ENCODE measurements around the gene CLDN19. TPM values are rescaled to one million over a fixed set of nuclear protein-coding genes. Genes with fewer than 3 reads are reported as not detected.

CLDN19 gene
- total RNA-seq, 4 donors from 2014 or later, result 0.28 TPM; not detected in 3

GRCh38 chr1:42740851-42741580 is 980 bp upstream of the CLDN19 start:
- no peak overlapping the region for H3K4me3 ChIP-seq
- TF ChIP-seq, protein P1, sequence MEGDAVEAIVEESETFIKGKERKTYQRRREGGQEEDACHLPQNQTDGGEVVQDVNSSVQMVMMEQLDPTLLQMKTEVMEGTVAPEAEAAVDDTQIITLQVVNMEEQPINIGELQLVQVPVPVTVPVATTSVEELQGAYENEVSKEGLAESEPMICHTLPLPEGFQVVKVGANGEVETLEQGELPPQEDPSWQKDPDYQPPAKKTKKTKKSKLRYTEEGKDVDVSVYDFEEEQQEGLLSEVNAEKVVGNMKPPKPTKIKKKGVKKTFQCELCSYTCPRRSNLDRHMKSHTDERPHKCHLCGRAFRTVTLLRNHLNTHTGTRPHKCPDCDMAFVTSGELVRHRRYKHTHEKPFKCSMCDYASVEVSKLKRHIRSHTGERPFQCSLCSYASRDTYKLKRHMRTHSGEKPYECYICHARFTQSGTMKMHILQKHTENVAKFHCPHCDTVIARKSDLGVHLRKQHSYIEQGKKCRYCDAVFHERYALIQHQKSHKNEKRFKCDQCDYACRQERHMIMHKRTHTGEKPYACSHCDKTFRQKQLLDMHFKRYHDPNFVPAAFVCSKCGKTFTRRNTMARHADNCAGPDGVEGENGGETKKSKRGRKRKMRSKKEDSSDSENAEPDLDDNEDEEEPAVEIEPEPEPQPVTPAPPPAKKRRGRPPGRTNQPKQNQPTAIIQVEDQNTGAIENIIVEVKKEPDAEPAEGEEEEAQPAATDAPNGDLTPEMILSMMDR (IDR thresholded peaks at IDR 0.05), result no peak
- TF ChIP-seq POLR2A (IDR thresholded peaks at IDR 0.05), result no peak
- H3K27me3 ChIP-seq, result no peaks in the 10 kb centered on the region
- no peaks in the 10 kb centered on the region for H3K9me3 ChIP-seq
- H3K4me1 ChIP-seq, result no peaks in the 10 kb centered on the region
- no peaks in the 10 kb centered on the region for H3K36me3 ChIP-seq
- H3K27ac ChIP-seq, result no peak overlapping the region
- no peak for DNase-seq
- intact Hi-C loops (cut with DNase I; ENCODE audit: low total_unique reads), result no loop called here

DNA sequence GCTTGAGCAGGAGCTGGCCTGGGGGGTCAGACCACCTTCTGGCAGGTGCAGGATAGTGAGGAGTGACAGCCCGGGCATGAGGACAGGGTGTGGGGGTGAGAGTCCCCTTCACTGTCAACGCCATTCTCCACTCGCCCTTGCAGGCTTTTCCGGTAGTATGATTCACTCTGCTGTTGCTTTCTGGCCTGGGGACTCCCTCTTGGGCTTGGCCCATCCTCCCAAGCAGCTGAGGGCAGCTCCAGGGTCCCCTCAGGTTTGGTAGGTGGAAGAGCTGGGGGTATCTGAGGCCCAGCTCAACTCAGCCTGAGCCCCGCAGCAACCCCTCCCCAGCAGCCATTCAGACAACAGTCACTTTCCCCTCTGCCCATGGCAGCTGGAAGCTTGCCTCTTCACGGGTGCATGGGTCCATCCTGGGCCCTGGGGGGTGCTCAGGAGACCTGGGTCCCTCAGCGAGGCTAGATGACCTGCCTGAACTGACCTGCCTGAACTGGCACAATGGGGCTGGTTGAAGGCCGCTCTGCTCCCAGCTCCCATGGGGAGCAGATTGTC is 1.3 kb downstream of the CLDN19 start:
- Histone ChIP-seq H3K9me3 (no peaks in the 10 kb centered on the region), H3K4me3 (no peak overlapping the region), H3K27ac (no peak overlapping the region), H3K36me3 (no peaks in the 10 kb centered on the region), H3K27me3 (no peaks in the 10 kb centered on the region), H3K4me1 (no peaks in the 10 kb centered on the region)
- TF ChIP-seq POLR2A (IDR thresholded peaks at IDR 0.05), result no peak
- TF ChIP-seq, protein P1 (IDR thresholded peaks at IDR 0.05), result no peak
- DNase-seq, result no peak
- intact Hi-C loops (cut with DNase I; ENCODE audit: low total_unique reads), result no loop called here

DNA sequence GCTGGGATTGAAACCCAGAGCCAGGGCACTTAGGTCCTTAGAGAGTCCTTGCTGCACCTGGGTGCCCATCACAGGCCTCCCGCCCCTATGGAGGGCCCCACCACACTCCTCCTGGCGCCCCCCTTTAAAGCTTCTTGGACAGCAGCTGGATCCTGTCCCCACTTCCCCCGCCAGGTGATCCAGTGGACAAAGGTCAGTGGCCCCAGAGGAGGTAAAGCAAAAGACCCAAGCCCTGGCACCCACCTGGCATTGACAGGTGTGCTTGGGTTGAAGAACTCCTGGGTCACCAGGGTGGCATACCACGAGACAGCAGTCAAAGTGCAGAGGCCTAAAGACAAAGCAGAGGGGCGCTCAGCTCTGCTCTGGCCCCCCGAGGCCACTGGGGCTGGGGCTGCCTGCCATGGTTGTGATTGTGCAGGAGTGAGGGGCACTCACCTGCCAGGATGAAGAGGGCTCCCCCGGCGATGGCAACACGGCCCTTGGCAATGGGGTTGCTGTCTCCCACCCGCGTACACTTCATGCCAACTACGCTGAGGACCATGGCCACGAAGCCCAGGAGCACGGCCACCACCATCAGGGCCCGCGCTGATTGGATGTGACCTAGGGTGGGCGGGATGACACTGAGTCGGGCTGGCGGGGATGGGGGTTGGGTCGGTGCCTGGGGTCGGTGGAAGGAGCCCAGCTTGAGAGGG is 1.9 kb downstream of the CLDN19 start:
- no peak overlapping the region for H3K27ac ChIP-seq
- intact Hi-C loops (cut with DNase I; ENCODE audit: low total_unique reads), result no loop called here
- no peak for TF ChIP-seq POLR2A (IDR thresholded peaks at IDR 0.05)
- TF ChIP-seq, protein P1 (IDR thresholded peaks at IDR 0.05), result no peak
- no peaks in the 10 kb centered on the region for H3K36me3 ChIP-seq
- no peaks in the 10 kb centered on the region for H3K9me3 ChIP-seq
- no peak overlapping the region for H3K4me3 ChIP-seq
- no peaks in the 10 kb centered on the region for H3K4me1 ChIP-seq
- no peaks in the 10 kb centered on the region for H3K27me3 ChIP-seq
- no peak for DNase-seq

GRCh38 chr1:42737257-42737656 is 2.8 kb downstream of the CLDN19 start:
- no peaks in the 10 kb centered on the region for H3K4me1 ChIP-seq
- no peak for TF ChIP-seq POLR2A (IDR thresholded peaks at IDR 0.05)
- DNase-seq, result no peak
- intact Hi-C loops (cut with DNase I; ENCODE audit: low total_unique reads), result no loop called here
- H3K9me3 ChIP-seq, result no peaks in the 10 kb centered on the region
- no peak overlapping the region for H3K4me3 ChIP-seq
- H3K27me3 ChIP-seq, result no peaks in the 10 kb centered on the region
- H3K36me3 ChIP-seq, result no peaks in the 10 kb centered on the region
- no peak overlapping the region for H3K27ac ChIP-seq

DNA sequence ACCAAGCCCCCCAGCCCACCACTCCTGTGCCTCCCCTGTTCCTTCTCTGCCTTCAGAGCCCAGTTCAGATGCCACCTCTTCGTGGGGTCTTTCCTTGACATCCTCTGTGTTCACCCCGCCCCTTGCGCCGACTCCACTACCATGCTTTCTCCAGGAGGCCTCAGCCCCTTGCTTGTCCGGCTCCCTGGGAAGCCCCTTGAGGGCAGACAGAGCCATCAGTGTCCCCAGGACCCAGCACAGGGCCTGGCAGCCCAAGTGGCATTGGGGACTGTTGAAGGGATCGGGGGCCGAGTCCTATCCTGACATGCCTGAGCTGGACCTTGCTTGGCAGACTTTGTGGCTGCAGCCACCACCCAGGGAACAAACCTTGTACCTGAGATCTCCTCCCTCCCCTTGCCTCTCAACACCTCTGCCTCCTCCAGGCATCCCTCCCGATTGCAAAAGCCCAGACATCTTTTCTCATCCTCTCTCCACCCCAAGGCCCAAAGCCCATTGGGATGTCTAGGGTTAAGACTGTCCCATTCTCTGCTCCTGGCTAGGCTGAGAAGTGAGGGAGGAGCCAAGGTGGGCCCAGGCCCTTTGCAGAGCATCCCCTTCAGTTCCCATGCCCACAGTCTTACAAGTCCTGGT is 3.4 kb downstream of the CLDN19 start:
- DNase-seq, result no peak
- H3K36me3 ChIP-seq, result no peaks in the 10 kb centered on the region
- no peak overlapping the region for H3K27ac ChIP-seq
- H3K9me3 ChIP-seq, result no peaks in the 10 kb centered on the region
- no peaks in the 10 kb centered on the region for H3K27me3 ChIP-seq
- TF ChIP-seq, protein P1 (IDR thresholded peaks at IDR 0.05), result no peak
- intact Hi-C loops (cut with DNase I; ENCODE audit: low total_unique reads), result no loop called here
- H3K4me3 ChIP-seq, result no peak overlapping the region
- H3K4me1 ChIP-seq, result no peaks in the 10 kb centered on the region
